ENCODE measurements around the gene ETHE1.

DNA sequence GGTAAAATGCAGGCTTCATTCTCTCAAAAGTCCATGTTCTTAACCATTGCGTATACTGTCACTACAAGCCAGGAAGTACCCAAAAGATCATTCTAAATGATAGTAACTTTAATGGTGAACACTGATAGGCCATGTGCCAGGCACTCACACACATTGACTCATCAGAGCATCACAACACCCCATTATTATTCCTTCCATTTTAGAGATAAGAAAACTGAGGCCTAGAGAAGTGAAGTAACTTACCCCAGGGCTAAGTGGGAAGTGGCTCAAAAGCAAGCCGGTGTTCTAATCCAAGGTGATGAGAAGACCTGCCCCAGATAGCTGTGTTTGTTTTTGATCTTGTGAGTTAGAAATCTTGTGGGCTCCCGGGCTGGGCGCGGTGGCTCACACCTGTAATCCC, 21.1 kb downstream of the ETHE1 start:
- no peak for TF ChIP-seq CTCF (IDR thresholded peaks at IDR 0.05; ENCODE audit: low read depth, low read length, missing input control)
- no peak for TF ChIP-seq REST (IDR thresholded peaks at IDR 0.05)
- no peak for TF ChIP-seq FOXA1 (IDR thresholded peaks at IDR 0.05)
- TF ChIP-seq, protein P1, sequence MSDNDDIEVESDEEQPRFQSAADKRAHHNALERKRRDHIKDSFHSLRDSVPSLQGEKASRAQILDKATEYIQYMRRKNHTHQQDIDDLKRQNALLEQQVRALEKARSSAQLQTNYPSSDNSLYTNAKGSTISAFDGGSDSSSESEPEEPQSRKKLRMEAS (IDR thresholded peaks at IDR 0.05) = no peak
- TF ChIP-seq SP1 (IDR thresholded peaks at IDR 0.05) = no peak
- no peak for TF ChIP-seq FOXA2 (IDR thresholded peaks at IDR 0.05)
- TF ChIP-seq EGR1 (IDR thresholded peaks at IDR 0.05; ENCODE audit: low read depth in 2 of 2) = no peak
- TF ChIP-seq YY1 (IDR thresholded peaks at IDR 0.05) = no peak

Data from liver (tissue), 3 donors.